ENCODE measurements around the gene WNT6. TPM values are rescaled to one million over a fixed set of nuclear protein-coding genes. Genes with fewer than 3 reads are reported as not detected.

The WNT6 gene
- total RNA-seq, 1 donor from 2014 or later = 0.64 TPM

Small RNA genes within 50 kb of the gene (microRNA-seq; reads per million reads assigned to microRNA genes)
- not detected for gene MIR9500 (ENCODE audit: unreplicated experiment)

Other genes with a start within 250 kb of the WNT6 start
- gene ZNF142, start 200.2 kb upstream of the WNT6 start, total RNA-seq = 33.4 and 35.5 TPM in 2 replicates
- 36.5 and 40.9 TPM in 2 replicates for gene BCS1L, start 200.1 kb upstream of the WNT6 start, total RNA-seq
- gene RNF25, start 187.8 kb upstream of the WNT6 start, total RNA-seq = 35.7 and 36.7 TPM in 2 replicates
- gene STK36, start 187.7 kb upstream of the WNT6 start, total RNA-seq = 60.7 and 67.8 TPM in 2 replicates
- 23.7 and 28.6 TPM in 2 replicates for gene TTLL4, start 149.0 kb upstream of the WNT6 start, total RNA-seq
- gene CYP27A1, start 77.7 kb upstream of the WNT6 start, total RNA-seq = 3.2 and 4.1 TPM in 2 replicates
- not detected in 2 replicates for gene PRKAG3, start 28.0 kb upstream of the WNT6 start, total RNA-seq
- gene WNT10A, start 21.0 kb downstream of the WNT6 start, total RNA-seq = not detected in 2 replicates
- not detected in 2 replicates for gene CDK5R2, start 99.9 kb downstream of the WNT6 start, total RNA-seq
- not detected in 2 replicates for gene FEV, start 125.4 kb downstream of the WNT6 start, total RNA-seq
- gene CRYBA2, start 133.6 kb downstream of the WNT6 start, total RNA-seq = not detected in 2 replicates
- not detected in 2 replicates for gene CFAP65, start 181.7 kb downstream of the WNT6 start, total RNA-seq
- 0.18 TPM in 1 of 2 replicates, not detected in the other for gene IHH, start 201.1 kb downstream of the WNT6 start, total RNA-seq

Data from osteocyte (in vitro differentiated cells).